ENCODE results near the gene STC2.

GRCh38 chr5:173298213-173298926 is 29.8 kb downstream of the STC2 start:
- no peak for TF ChIP-seq CTCF (IDR thresholded peaks at IDR 0.05)
- no peak for TF ChIP-seq POLR2A (IDR thresholded peaks at IDR 0.05)
